Upper lobe of left lung (tissue), 4 donors: Measurements from ENCODE around the gene HOXA1.

Experiments used
- POLR2A ChIP-seq, 4 donors: fragments of 450-650 bp; IDR thresholded peaks; one replicate each; pipeline ENCODE4 v1.5.1; 2016 to 2017; ENCODE audit warnings: antibody characterized with exemption in 4 of 4, mild to moderate bottlenecking in 2 of 4
- TF ChIP-seq, protein P1 (sequence below), 6 experiments: fragments of 450-650 bp in 4 of 6; fragments of 200-600 bp in 2 of 6; sonication (generic) in 2 of 6; IDR thresholded peaks; one replicate each; pipeline ENCODE4 v1.5.1; 2016 to 2019; ENCODE audit warnings: antibody characterized with exemption in 6 of 6

DNA sequence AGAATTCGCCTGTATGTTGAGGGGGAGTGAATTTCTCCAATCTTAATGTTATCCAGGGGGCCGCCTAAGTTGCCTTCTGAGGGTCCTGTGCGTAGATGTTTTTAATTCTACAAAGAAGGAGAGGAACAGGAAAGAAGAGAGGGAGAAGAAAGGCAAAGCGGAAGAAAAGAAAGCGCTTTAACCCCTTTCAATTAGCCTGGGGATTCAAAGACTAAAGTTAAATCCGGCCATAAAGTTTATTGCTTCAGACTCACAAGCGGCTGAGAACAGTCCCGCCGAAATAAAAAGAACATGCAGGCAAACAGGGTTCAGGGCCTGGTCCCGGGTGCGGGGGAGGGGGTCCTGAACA is 43.2 kb upstream of the HOXA1 start:
- TF ChIP-seq, protein P1, sequence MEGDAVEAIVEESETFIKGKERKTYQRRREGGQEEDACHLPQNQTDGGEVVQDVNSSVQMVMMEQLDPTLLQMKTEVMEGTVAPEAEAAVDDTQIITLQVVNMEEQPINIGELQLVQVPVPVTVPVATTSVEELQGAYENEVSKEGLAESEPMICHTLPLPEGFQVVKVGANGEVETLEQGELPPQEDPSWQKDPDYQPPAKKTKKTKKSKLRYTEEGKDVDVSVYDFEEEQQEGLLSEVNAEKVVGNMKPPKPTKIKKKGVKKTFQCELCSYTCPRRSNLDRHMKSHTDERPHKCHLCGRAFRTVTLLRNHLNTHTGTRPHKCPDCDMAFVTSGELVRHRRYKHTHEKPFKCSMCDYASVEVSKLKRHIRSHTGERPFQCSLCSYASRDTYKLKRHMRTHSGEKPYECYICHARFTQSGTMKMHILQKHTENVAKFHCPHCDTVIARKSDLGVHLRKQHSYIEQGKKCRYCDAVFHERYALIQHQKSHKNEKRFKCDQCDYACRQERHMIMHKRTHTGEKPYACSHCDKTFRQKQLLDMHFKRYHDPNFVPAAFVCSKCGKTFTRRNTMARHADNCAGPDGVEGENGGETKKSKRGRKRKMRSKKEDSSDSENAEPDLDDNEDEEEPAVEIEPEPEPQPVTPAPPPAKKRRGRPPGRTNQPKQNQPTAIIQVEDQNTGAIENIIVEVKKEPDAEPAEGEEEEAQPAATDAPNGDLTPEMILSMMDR (IDR thresholded peaks at IDR 0.05) = no peak
- no peak for TF ChIP-seq POLR2A (IDR thresholded peaks at IDR 0.05)
